GM19025 (cell line): Measurements from ENCODE around the gene BZW2.

Source experiments
- ATAC-seq: cut with Tn5 transposase; IDR thresholded peaks from one replicate; pipeline ENCODE4 v1.9.1; 2021; ENCODE audit warnings: mild to moderate bottlenecking, low read depth, moderate library complexity; ENCODE audit not compliant: unreplicated experiment

The BZW2 gene

GRCh38 chr7:16711730-16712129 lies 65.7 kb downstream of the BZW2 start:
- no peak for ATAC-seq

- ATAC-seq, result no peak
These were observed 66.9 kb downstream of the BZW2 start for GRCh38 chr7:16712916-16713315.

GRCh38 chr7:16715928-16716327 lies 69.9 kb downstream of the BZW2 start:
- ATAC-seq, result no peak

GRCh38 chr7:16718111-16718656 lies 72.2 kb downstream of the BZW2 start:
- ATAC-seq, result no peak

GRCh38 chr7:16719699-16720098 lies 73.7 kb downstream of the BZW2 start:
- ATAC-seq, result no peak

- no peak for ATAC-seq
These were observed 75.6 kb downstream of the BZW2 start for GRCh38 chr7:16721541-16721940.

- no peak for ATAC-seq
These were observed 78.4 kb downstream of the BZW2 start for GRCh38 chr7:16724344-16724743.

- ATAC-seq, result no peak
These were observed 80.2 kb downstream of the BZW2 start for GRCh38 chr7:16726189-16726588.

- no peak for ATAC-seq
These were observed 81.8 kb downstream of the BZW2 start for GRCh38 chr7:16727736-16728135.

GRCh38 chr7:16728811-16729210 lies 82.8 kb downstream of the BZW2 start:
- no peak for ATAC-seq

GRCh38 chr7:16729541-16729940 lies 83.6 kb downstream of the BZW2 start:
- ATAC-seq, result no peak

GRCh38 chr7:16730937-16731336 lies 85.0 kb downstream of the BZW2 start:
- no peak for ATAC-seq

GRCh38 chr7:16732828-16733227 lies 86.8 kb downstream of the BZW2 start:
- ATAC-seq, result no peak

- no peak for ATAC-seq
These were observed 88.3 kb downstream of the BZW2 start for GRCh38 chr7:16734148-16734726.

- no peak for ATAC-seq
These were observed 89.0 kb downstream of the BZW2 start for GRCh38 chr7:16735020-16735419.

GRCh38 chr7:16738011-16738688 lies 92.2 kb downstream of the BZW2 start:
- no peak for ATAC-seq

GRCh38 chr7:16739863-16740622 lies 94.1 kb downstream of the BZW2 start:
- no peak for ATAC-seq

- no peak for ATAC-seq
These were observed 94.6 kb downstream of the BZW2 start for GRCh38 chr7:16740623-16740953.

GRCh38 chr7:16740996-16741395 lies 95.0 kb downstream of the BZW2 start:
- no peak for ATAC-seq

GRCh38 chr7:16741676-16742075 lies 95.7 kb downstream of the BZW2 start:
- ATAC-seq, result no peak

- ATAC-seq, result no peak
These were observed 96.6 kb downstream of the BZW2 start for GRCh38 chr7:16742547-16742946.

- ATAC-seq, result no peak
These were observed 97.3 kb downstream of the BZW2 start for GRCh38 chr7:16743236-16743635.
